Astrocyte (in vitro differentiated cells and primary cell): ENCODE results near the gene NAA60.

Experiments
- EZH2 ChIP-seq: IDR thresholded peaks from 2 replicates; pipeline ENCODE4 v1.6.1; 2012; ENCODE audit warnings: mild to moderate bottlenecking, low read length, inconsistent platforms; ENCODE audit not compliant: insufficient read depth
- TF ChIP-seq, protein P1 (sequence below): IDR thresholded peaks from 2 replicates; pipeline ENCODE4 v1.5.1; 2011; ENCODE audit warnings: low read depth, mild to moderate bottlenecking, inconsistent platforms, low read length, moderate library complexity; ENCODE audit not compliant: insufficient read depth

DNA sequence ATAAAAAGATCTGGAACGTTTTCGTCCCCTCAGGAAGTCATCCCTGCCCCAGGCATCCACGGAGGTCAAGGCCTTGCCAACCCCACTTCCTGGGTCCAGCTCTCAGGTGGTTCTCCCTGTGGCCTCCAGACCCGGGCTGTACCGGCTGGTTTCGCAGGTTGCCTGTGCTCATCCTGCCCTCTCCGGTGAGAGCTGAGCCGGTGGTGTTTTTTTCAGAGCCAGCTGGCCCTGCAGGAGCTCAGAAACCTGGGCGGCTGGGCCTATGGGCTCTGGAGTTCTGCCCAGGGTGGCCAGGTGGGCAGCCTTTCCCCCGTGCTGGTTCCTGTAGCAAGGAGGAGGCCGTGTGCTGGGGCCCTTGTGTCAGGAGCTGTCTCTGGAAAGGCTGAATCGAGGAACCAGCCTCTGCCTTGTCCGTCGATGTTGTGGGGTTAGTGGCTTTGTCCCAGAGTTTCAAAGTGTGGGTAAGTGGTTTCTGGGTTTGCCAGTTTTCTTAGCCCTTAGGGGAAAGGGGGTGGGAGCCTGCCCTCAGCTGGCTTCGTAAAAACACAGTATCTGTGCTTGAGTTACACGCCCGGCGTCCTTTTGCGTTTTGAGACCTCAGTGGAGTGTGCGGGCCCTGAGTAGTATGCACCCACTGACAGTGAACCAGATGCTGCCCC is 28.2 kb downstream of the NAA60 start:
- TF ChIP-seq, protein P1, sequence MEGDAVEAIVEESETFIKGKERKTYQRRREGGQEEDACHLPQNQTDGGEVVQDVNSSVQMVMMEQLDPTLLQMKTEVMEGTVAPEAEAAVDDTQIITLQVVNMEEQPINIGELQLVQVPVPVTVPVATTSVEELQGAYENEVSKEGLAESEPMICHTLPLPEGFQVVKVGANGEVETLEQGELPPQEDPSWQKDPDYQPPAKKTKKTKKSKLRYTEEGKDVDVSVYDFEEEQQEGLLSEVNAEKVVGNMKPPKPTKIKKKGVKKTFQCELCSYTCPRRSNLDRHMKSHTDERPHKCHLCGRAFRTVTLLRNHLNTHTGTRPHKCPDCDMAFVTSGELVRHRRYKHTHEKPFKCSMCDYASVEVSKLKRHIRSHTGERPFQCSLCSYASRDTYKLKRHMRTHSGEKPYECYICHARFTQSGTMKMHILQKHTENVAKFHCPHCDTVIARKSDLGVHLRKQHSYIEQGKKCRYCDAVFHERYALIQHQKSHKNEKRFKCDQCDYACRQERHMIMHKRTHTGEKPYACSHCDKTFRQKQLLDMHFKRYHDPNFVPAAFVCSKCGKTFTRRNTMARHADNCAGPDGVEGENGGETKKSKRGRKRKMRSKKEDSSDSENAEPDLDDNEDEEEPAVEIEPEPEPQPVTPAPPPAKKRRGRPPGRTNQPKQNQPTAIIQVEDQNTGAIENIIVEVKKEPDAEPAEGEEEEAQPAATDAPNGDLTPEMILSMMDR: no peak
- TF ChIP-seq EZH2: no peak
